GM10847 (cell line): Measurements from ENCODE around the gene APOE.

Experiments used
- POLR2A ChIP-seq: IDR thresholded peaks from 2 replicates; pipeline ENCODE4 v1.6.1; 2011; ENCODE audit not compliant: insufficient read length; ENCODE audit errors: extremely low read depth

APOE gene

DNA sequence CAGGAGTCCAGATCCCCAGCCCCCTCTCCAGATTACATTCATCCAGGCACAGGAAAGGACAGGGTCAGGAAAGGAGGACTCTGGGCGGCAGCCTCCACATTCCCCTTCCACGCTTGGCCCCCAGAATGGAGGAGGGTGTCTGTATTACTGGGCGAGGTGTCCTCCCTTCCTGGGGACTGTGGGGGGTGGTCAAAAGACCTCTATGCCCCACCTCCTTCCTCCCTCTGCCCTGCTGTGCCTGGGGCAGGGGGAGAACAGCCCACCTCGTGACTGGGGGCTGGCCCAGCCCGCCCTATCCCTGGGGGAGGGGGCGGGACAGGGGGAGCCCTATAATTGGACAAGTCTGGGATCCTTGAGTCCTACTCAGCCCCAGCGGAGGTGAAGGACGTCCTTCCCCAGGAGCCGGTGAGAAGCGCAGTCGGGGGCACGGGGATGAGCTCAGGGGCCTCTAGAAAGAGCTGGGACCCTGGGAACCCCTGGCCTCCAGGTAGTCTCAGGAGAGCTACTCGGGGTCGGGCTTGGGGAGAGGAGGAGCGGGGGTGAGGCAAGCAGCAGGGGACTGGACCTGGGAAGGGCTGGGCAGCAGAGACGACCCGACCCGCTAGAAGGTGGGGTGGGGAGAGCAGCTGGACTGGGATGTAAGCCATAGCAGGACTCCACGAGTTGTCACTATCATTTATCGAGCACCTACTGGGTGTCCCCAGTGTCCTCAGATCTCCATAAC is at the start of gene APOE:
Gene APOE, plus strand, starts transcription at position 360 of the 724 bp plus-strand sequence. CDS start 829 bp downstream, outside the sequence.
- no peak for TF ChIP-seq POLR2A

DNA sequence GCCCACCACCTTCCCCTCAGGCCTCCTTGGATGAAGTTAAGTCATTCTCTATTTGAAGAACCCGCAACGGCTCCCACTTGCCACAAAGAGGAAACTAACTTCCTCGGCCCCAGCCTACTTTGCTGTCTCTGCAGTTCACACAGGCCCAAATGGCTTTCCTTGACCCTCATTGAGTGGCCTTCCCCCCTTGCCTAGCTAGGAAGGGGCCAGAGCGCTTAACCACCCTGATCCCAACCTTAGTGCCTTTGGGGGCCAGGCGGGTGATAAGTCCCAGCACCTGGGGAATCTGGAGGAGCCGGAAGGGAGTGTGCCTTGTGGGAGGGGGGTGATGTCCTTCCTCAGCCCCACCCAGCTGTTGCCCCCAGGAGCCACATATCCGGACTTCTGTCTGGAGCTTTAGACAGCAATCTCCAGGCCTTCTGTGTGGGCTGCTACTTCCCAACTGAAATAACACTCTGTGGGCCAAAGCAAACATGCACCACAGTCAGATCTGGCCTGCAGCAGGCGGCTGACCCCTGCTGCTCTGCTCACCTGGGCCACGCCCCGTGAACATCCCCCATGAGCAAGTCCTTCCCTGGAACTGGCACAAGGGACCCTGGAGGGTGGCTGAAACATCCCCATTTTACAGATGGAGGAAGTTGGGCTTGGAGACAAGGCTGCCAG is 49.0 kb upstream of the APOE start:
- TF ChIP-seq POLR2A, result no peak

- no peak for TF ChIP-seq POLR2A
Observed at GRCh38 chr19:44857837-44858236, 47.8 kb upstream of the APOE start.

DNA sequence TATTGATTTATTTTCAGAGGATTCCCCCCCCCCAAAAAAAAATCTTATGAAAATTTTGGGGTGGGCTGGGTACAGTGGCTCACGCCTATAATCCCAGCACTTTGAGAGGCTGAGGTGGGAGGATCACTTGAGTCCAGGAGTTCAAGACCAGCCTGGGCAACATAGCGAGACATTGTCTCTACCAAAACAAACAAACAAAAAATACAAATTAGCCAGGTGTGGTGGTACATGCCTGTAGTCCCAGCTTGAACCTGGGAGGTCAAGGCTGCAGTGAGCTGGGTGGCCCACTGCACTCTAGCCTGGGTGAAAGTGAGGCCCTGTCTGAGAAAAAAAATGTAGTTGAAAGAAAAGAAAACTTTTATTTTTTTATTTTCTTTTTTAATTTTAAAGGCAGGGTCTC is 41.6 kb upstream of the APOE start:
- no peak for TF ChIP-seq POLR2A

GRCh38 chr19:44865196-44865767 is 40.3 kb upstream of the APOE start:
- TF ChIP-seq POLR2A, result no peak

DNA sequence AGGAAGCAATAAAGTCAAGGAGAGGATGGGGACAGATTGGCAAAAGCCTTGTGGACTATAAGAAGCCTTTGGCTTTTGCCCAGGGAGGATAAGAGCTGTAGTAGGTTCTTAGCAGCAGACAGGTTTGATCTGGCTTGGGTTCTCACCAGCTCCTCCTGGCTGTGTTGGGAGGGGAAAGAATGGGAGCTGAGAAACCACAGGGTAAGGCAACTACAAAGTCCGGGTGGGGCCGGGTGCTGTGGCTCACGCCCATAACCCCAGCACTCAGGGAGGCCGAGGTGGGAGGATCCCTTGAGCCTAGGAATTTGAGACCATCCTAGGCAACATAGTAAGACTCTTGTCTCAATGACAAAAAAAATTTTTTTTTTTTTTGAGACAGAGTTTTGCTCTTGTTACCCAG is 38.9 kb upstream of the APOE start:
- TF ChIP-seq POLR2A, result no peak

GRCh38 chr19:44867578-44867977 is 38.0 kb upstream of the APOE start:
- no peak for TF ChIP-seq POLR2A

- TF ChIP-seq POLR2A, result no peak
Observed at GRCh38 chr19:44869733-44870470, 35.7 kb upstream of the APOE start.

DNA sequence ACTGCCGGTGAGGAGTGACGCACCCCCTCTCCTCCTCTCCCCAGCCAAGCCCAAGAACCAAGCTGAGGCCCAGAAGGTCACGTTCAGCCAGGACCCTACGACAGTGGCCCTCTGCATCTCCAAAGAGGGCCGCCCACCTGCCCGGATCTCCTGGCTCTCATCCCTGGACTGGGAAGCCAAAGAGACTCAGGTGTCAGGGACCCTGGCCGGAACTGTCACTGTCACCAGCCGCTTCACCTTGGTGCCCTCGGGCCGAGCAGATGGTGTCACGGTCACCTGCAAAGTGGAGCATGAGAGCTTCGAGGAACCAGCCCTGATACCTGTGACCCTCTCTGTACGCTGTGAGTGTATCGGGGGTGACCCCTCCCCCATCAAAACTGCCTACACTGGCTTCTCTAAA is 33.8 kb upstream of the APOE start:
- TF ChIP-seq POLR2A, result no peak

GRCh38 chr19:44872661-44873060 is 32.9 kb upstream of the APOE start:
- TF ChIP-seq POLR2A, result no peak

DNA sequence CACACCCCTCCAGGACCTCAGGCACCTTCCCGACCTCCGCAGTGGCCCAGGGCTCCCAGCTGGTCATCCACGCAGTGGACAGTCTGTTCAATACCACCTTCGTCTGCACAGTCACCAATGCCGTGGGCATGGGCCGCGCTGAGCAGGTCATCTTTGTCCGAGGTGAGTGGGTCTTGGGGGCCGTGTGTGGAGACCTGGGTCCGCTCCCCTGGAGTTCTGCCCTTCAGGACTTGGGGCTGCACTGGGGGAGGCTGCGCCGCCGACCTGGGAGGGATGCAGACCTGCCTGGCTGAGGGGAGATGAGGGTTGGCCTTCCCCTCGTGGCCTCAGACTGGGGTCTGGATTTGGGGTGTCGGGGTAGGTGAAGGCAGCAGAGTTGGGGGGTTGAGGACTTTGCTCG is 31.3 kb upstream of the APOE start:
- no peak for TF ChIP-seq POLR2A

DNA sequence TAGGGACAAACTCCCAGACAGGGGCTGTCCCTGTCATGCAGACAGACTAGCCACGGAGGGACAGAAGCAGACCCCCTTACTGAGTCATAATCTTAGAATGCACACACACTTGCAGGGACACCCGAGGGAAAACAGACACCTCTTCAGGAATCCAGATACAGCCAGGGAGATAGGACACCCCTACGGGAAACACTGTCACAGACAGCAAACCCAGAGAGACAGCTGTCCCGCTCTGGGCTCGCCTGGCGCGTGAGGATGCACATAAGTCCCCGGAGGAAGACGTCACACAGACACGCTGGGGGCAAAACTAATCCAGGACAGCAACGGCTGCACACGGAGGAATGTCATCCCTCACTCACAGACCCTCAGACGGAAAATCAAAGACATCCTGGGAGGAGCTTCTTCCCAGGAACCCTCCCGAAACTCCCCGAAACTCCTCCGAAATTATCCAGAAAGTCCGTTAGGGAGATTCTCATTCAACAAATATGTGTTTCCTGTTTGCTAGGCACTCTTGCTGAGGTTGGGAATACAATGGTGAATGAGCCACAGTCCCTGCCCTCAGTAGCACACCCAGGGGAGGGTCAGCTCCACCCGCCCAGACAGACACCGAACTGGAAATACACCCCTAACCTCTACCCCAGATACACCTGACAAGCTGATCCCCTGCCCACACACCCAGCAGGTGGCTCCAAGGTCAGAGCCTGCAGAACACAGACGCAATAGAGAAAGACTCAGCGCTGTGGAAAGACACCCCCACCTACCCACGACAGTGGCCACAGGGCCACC is 29.7 kb upstream of the APOE start:
- TF ChIP-seq POLR2A, result no peak

DNA sequence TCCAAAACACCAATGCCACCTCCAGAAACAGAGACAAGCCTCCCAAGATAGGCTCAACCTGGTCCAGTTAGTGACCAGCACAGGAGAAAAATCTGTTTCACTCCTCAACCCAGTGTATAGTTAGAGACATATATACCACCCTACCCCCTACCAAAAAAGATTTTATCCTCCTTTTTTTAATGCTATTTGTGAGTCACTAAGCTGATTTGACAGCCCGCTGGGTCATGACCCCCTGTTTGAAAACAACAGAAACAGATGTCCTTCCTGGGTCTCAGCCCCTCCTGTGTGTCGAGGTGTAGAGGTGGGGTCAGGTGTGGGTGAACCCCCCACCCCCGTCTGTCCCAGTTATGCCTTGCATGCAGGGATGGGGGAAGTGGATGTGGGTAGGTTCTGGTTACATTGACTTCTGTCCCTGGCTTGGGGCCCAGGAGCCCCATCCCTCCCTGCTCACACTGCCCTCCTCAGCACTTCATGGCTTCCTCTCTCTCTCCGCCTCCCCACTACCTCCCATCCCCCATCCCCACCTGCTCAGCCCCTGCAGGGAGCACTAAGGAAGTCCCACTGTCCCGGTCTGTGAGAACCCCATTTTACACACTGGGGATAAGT is 28.6 kb upstream of the APOE start:
- TF ChIP-seq POLR2A, result no peak

DNA sequence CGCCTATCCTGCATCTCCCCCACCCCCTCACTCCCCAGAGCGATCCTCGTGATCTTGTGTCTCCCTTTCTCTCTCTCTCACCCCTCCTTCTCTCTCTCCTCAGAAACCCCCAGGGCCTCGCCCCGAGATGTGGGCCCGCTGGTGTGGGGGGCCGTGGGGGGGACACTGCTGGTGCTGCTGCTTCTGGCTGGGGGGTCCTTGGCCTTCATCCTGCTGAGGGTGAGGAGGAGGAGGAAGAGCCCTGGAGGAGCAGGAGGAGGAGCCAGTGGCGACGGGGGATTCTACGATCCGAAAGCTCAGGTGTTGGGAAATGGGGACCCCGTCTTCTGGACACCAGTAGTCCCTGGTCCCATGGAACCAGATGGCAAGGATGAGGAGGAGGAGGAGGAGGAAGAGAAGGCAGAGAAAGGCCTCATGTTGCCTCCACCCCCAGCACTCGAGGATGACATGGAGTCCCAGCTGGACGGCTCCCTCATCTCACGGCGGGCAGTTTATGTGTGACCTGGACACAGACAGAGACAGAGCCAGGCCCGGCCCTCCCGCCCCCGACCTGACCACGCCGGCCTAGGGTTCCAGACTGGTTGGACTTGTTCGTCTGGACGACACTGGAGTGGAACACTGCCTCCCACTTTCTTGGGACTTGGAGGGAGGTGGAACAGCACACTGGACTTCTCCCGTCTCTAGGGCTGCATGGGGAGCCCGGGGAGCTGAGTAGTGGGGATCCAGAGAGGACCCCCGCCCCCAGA is 27.3 kb upstream of the APOE start:
- no peak for TF ChIP-seq POLR2A
